Measurements from ENCODE around the gene FRAS1.

Gene FRAS1

GRCh38 chr4:78561677-78562076, 504.6 kb downstream of the FRAS1 start:
- no peak for DNase-seq

GRCh38 chr4:78562687-78563086, 505.6 kb downstream of the FRAS1 start:
- no peak for DNase-seq

GRCh38 chr4:78565971-78566372, 508.8 kb downstream of the FRAS1 start:
- DNase-seq: no peak

GRCh38 chr4:78566834-78567499, 509.8 kb downstream of the FRAS1 start:
- DNase-seq: no peak

- DNase-seq: no peak
Measured at GRCh38 chr4:78567500-78568060, 510.5 kb downstream of the FRAS1 start.

- DNase-seq: no peak
Measured at GRCh38 chr4:78568640-78569305, 511.6 kb downstream of the FRAS1 start.

GRCh38 chr4:78569306-78569821, 512.2 kb downstream of the FRAS1 start:
- DNase-seq: no peak

GRCh38 chr4:78570117-78570516, 513.0 kb downstream of the FRAS1 start:
- DNase-seq: no peak

GRCh38 chr4:78571804-78572203, 514.7 kb downstream of the FRAS1 start:
- no peak for DNase-seq

GRCh38 chr4:78578674-78579425, 521.7 kb downstream of the FRAS1 start:
- no peak for DNase-seq

GRCh38 chr4:78581618-78582017, 524.5 kb downstream of the FRAS1 start:
- peak; percentile 67 for DNase-seq

- DNase-seq: peak; percentile 23
Measured at GRCh38 chr4:78584863-78585547, 527.9 kb downstream of the FRAS1 start.

GRCh38 chr4:78585633-78586032, 528.5 kb downstream of the FRAS1 start:
- no peak for DNase-seq

- no peak for DNase-seq
Measured at GRCh38 chr4:78588894-78589545, 531.9 kb downstream of the FRAS1 start.

- DNase-seq: no peak
Measured at GRCh38 chr4:78591404-78591803, 534.3 kb downstream of the FRAS1 start.

GRCh38 chr4:78592088-78592783, 535.1 kb downstream of the FRAS1 start:
- peak; percentile 19 for DNase-seq
